Sigmoid colon (tissue), 7 donors: ENCODE data around the gene MCMBP. TPM values are rescaled to one million over a fixed set of nuclear protein-coding genes. Genes with fewer than 3 reads are reported as not detected.

Experiments
- DNase-seq: peaks from one replicate; pipeline ENCODE4 v3.0.0-alpha.2; 2019
- H3K27ac ChIP-seq, 4 donors: fragments of 200-600 bp; sonication (generic); one replicate each; pipeline ENCODE4 v1.5.1; 2016 to 2019; ENCODE audit warnings: mild to moderate bottlenecking in 1 of 4
- H3K27me3 ChIP-seq, 3 donors: fragments of 200-600 bp; sonication (generic); one replicate each; pipeline ENCODE4 v1.5.1; 2019; ENCODE audit warnings: mild to moderate bottlenecking in 1 of 3
- H3K36me3 ChIP-seq, 4 donors: fragments of 200-600 bp; sonication (generic); one replicate each; pipeline ENCODE4 v1.5.1; 2016 to 2019
- H3K4me1 ChIP-seq, 4 donors: fragments of 200-600 bp; sonication (generic); one replicate each; pipeline ENCODE4 v1.5.1; 2017 to 2019
- H3K4me3 ChIP-seq, 4 donors: fragments of 200-600 bp; sonication (generic); one replicate each; pipeline ENCODE4 v1.5.1; 2017 to 2019; ENCODE audit warnings: mild to moderate bottlenecking in 2 of 4, moderate library complexity in 1 of 4
- H3K9me3 ChIP-seq, 4 donors: fragments of 200-600 bp in 3 of 4; sonication (generic) in 3 of 4; one replicate each; pipeline versions ENCODE4 v1.5.1 to v1.6.1; 2013 to 2019
- EP300 ChIP-seq, 4 donors: sonication (generic); formaldehyde crosslinking; IDR thresholded peaks; one replicate each; pipeline ENCODE4 v1.6.1; 2017; ENCODE audit warnings: antibody characterized with exemption in 4 of 4
- POLR2A ChIP-seq, 2 donors: fragments of 450-650 bp; IDR thresholded peaks; one replicate each; pipeline ENCODE4 v1.6.1; 2016; ENCODE audit warnings: antibody characterized with exemption in 2 of 2, mild to moderate bottlenecking in 2 of 2, moderate library complexity in 2 of 2
- POLR2AphosphoS5 ChIP-seq, 4 donors: sonication (generic); formaldehyde crosslinking; IDR thresholded peaks; one replicate each; pipeline ENCODE4 v1.6.1; 2017; ENCODE audit warnings: antibody characterized with exemption in 4 of 4
- WGBS, 2 donors: extraction: QIAGEN DNeasy Blood & Tissue Kit; methylation state at CpG; one replicate each; pipeline ENCODE4 v1.1.7; 2013; 5-methylcytosine and 5-hydroxymethylcytosine counted together
- intact Hi-C: fragments of 100-400 bp; cut with DNase I; formaldehyde crosslinking; loops from one replicate; pipeline ENCODE4 v1.15.1; 2023
- polyA plus RNA-seq, 3 donors: library from polyadenylated mRNA; stranded (reverse); fragments of 200-250 nt; gene quantifications; one replicate each; pipeline ENCODE4 v1.2.3, GENCODE V29; 2013
- total RNA-seq, 4 donors: library from RNA; depleted of rRNA; stranded (reverse); fragments of >200 nt; gene quantifications; one replicate each; pipeline ENCODE4 v1.1.0, GENCODE V29; 2016
- TF ChIP-seq, protein P1 (sequence below), 4 experiments: fragments of 450-650 bp in 3 of 4; fragments of 200-600 bp in 1 of 4; IDR thresholded peaks; one replicate each; pipeline ENCODE4 v1.5.1; 2016 to 2019; ENCODE audit warnings: antibody characterized with exemption in 4 of 4, mild to moderate bottlenecking in 3 of 4, moderate library complexity in 2 of 4
- donor health status: healthy with polysubstance abuse.
- donor health status: Bipolar disorder and iron deficiency.
- donor health status: healthy.

Gene MCMBP
- total and polyA plus RNA-seq, 7 donors = 20.4 to 64.9 (median 36.8) TPM

DNA sequence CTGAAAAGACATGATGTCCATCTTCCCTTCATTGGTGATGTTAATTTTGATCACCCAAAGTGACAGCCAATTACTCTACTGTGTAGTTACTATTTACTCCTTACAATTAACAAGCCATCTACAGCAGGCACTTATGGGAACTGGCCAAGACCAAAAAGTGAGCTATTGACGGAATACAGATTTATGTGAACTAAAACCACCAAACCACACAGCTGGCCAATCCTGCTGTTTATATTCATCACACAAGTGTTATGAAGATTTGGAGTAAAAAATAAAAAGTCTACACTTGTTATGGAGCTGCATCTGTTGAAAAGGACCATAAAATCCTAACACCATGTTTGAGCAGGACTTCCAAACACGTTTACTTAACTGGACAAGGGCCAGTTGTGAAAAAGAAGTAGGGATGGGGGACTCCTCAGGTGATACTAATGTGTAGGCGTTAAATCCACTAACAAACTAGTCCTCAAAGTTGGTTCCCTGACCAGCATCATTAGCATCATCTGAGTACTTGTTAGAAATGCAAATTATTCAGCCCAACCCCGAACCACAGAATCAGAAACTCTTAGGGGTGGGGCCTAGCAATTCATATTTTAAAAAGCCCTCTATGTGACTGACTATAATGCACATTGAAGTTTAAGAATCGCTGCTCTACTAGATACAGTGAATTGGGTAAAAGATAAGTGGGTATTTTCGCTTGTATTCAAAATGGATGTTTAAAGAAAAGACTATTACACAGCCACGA is 11.6 kb downstream of the MCMBP start:
- H3K27ac ChIP-seq = no peak overlapping the region
- H3K27me3 ChIP-seq = no peaks in the 10 kb centered on the region
- H3K9me3 ChIP-seq = no peaks in the 10 kb centered on the region
- WGBS, 2 donors = 67 to 73% methylated on average over 7 of the region's 7 CpGs
- DNase-seq = no peak
- no peak overlapping the region for H3K4me3 ChIP-seq
- no peak for TF ChIP-seq POLR2AphosphoS5 (IDR thresholded peaks at IDR 0.05)
- no peak for TF ChIP-seq POLR2A (IDR thresholded peaks at IDR 0.05)
- no peak for TF ChIP-seq EP300 (IDR thresholded peaks at IDR 0.05)
- TF ChIP-seq, protein P1, sequence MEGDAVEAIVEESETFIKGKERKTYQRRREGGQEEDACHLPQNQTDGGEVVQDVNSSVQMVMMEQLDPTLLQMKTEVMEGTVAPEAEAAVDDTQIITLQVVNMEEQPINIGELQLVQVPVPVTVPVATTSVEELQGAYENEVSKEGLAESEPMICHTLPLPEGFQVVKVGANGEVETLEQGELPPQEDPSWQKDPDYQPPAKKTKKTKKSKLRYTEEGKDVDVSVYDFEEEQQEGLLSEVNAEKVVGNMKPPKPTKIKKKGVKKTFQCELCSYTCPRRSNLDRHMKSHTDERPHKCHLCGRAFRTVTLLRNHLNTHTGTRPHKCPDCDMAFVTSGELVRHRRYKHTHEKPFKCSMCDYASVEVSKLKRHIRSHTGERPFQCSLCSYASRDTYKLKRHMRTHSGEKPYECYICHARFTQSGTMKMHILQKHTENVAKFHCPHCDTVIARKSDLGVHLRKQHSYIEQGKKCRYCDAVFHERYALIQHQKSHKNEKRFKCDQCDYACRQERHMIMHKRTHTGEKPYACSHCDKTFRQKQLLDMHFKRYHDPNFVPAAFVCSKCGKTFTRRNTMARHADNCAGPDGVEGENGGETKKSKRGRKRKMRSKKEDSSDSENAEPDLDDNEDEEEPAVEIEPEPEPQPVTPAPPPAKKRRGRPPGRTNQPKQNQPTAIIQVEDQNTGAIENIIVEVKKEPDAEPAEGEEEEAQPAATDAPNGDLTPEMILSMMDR (IDR thresholded peaks at IDR 0.05) = no peak
- intact Hi-C loops = no loop called here
- peaks cover 0 to 19% (median 4%) of the 10 kb centered on the region in 4 donors for H3K36me3 ChIP-seq
- H3K4me1 ChIP-seq = peaks cover 0 to 17% (median 10%) of the 10 kb centered on the region in 4 donors

DNA sequence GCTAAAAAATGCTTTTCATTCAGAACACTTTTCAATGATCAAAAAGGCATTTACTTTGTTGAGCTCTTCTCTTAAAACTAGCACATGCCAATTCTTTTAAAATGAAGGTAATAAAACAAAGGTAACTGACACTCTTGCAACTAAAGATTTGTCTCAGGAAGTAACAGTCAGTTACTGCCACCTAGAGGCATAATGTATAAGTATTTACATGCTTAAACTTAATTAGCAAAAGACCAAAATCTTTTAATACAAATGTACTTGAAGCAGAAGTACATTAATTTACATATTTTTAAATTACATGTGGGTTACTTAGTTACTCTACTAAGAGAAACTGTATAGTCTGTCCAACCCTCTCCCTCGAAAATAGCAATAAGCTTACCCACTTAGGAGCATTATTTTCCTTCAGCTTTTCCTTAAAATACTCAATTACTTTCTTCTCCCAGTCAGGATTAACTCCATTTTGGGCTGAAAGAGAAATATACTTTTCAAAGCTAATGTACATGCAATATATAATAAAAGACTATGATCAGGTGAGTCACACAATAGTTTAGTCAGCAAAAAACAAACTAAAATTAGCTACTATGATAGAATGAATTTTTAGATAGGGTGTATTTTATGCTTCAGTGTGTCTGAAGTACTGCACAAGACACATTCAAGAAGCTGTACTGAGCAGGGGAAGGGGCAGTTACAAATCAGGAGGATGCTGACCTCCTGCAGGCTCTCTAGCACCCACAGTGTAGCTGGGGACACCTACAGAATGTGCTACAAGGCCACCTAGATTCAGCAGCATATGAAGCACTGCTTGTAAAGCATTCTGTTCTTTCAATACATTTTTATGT is 13.0 kb downstream of the MCMBP start:
- Histone ChIP-seq H3K9me3 (no peaks in the 10 kb centered on the region), H3K4me3 (no peak overlapping the region), H3K36me3 (peaks cover 0 to 33% (median 4%) of the 10 kb centered on the region in 4 donors), H3K27ac (no peak overlapping the region), H3K27me3 (no peaks in the 10 kb centered on the region), H3K4me1 (peaks cover 0 to 17% (median 10%) of the 10 kb centered on the region in 4 donors)
- WGBS, 2 donors = 64 to 76% methylated on average over 1 of the region's 1 CpG
- DNase-seq = no peak
- intact Hi-C loops = loop anchor here (1.0 to 5.0 kb wide), 3 partner anchors 109 to 251 kb away; no protein-coding TSS in a partner anchor
- TF ChIP-seq POLR2AphosphoS5 (IDR thresholded peaks at IDR 0.05) = no peak
- no peak for TF ChIP-seq EP300 (IDR thresholded peaks at IDR 0.05)
- no peak for TF ChIP-seq POLR2A (IDR thresholded peaks at IDR 0.05)
- TF ChIP-seq, protein P1 (IDR thresholded peaks at IDR 0.05) = peak in 3 of 4 experiments; percentile 36 to 65 (median 50)

DNA sequence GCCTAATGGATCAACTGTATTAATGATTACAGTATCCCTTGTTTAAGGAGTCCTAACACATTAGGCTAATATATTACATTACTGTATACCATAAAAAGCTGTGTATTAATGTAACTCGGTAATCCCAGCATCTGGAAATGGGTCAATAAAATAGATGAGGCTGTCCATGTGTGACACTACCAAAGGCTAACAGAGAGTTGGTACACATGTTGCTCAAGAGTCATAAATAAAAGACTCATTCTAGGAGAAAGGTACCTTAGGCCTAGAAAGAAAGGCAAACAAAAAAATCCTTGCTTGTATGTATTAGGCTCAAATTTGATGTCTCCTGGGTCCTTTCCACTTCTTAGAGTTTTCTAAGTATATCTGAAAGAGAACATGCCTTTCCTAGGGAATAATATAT is 14.6 kb downstream of the MCMBP start:
- DNase-seq = no peak
- Histone ChIP-seq H3K27ac (no peak overlapping the region), H3K4me3 (no peak overlapping the region), H3K4me1 (peaks cover 0 to 22% (median 10%) of the 10 kb centered on the region in 4 donors), H3K9me3 (no peaks in the 10 kb centered on the region), H3K27me3 (no peaks in the 10 kb centered on the region), H3K36me3 (peaks cover 0 to 46% (median 4%) of the 10 kb centered on the region in 4 donors)
- TF ChIP-seq POLR2AphosphoS5 (IDR thresholded peaks at IDR 0.05) (no peak), EP300 (IDR thresholded peaks at IDR 0.05) (no peak)
- TF ChIP-seq, protein P1 (IDR thresholded peaks at IDR 0.05) = no peak
- 32 to 60% methylated on average over 1 of the region's 1 CpG for WGBS, 2 donors
- intact Hi-C loops = loop anchor here (2.0 to 5.0 kb wide), 2 partner anchors 171 to 249 kb away; no protein-coding TSS in a partner anchor

DNA sequence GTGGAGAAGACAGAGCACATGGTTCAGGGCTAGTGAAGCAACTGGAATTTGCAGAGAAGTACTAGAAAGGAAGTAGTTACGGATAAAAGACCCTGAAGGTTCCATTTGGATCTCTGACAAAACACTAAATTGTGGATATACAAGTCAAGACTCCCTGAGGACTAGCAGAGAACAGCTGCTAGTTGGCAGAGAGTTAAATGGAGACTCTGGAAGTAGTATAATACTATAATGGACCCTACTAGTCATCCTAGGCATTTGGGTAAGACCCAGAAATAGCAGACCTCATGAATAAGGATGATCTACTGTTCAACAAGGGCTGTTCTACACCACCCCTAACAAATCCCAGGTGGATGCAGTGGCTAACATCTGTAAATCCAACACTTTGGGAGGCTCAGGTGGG is 19.1 kb downstream of the MCMBP start:
- Histone ChIP-seq H3K9me3 (no peaks in the 10 kb centered on the region), H3K4me3 (no peak overlapping the region), H3K36me3 (peaks cover 0 to 78% (median 15%) of the 10 kb centered on the region in 4 donors), H3K27me3 (no peaks in the 10 kb centered on the region), H3K4me1 (peaks cover 0 to 28% (median 9%) of the 10 kb centered on the region in 4 donors), H3K27ac (no peak overlapping the region)
- TF ChIP-seq POLR2A (IDR thresholded peaks at IDR 0.05) (no peak), EP300 (IDR thresholded peaks at IDR 0.05) (no peak), POLR2AphosphoS5 (IDR thresholded peaks at IDR 0.05) (no peak)
- TF ChIP-seq, protein P1 (IDR thresholded peaks at IDR 0.05) = no peak
- intact Hi-C loops = no loop called here
- WGBS, 2 donors = 88 to 90% methylated on average over 1 of the region's 1 CpG
- DNase-seq = no peak
